PFSK-1 (cell line): ENCODE data around the gene KIF26B.

Source experiments
- FOXP2 ChIP-seq: optimal IDR thresholded peaks from 2 replicates; pipeline ENCODE3; 2011; ENCODE audit warnings: borderline replicate concordance, control low read depth, inconsistent platforms; ENCODE audit not compliant: insufficient read depth; ENCODE audit errors: extremely low read length, extremely low read depth
- POLR2AphosphoS5 ChIP-seq: IDR thresholded peaks from 2 replicates; pipeline ENCODE4 v1.6.1; 2012; ENCODE audit warnings: low read depth, mild to moderate bottlenecking, control low read depth, low read length, moderate library complexity
- TAF1 ChIP-seq: IDR thresholded peaks from 2 replicates; pipeline ENCODE4 v1.6.1; 2012; ENCODE audit warnings: low read length, control low read depth, borderline replicate concordance; ENCODE audit not compliant: insufficient read depth
- TF ChIP-seq, protein P1 (sequence below), 2 experiments: IDR thresholded peaks; 2 replicates each; pipeline versions ENCODE4 v1.6.1 to v1.8.0; 2011 to 2012; ENCODE audit warnings: low read depth in 2 of 2, low read length in 2 of 2, control low read depth in 1 of 2, inconsistent platforms in 1 of 2, mild to moderate bottlenecking in 1 of 2, moderate library complexity in 1 of 2; ENCODE audit not compliant: insufficient read depth in 1 of 2

DNA sequence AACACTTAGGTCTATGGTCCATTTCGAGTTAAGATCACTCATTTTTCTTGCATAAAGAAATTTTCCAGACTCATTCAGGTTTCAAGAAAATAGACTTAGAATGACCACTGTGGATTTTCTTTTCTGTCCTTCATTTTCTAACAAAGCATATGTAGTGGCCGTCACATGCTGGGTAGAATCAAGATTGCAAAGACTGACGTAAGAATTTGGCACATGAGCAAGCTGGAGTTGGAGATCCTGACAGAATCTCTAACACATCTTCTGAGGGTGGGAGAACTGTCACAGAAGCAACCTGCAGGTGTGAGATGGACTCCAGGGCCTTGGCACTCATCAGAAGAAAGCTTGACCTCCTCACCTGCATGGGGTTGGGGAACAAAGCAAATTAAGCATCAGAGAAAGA lies 28.6 kb downstream of the KIF26B start:
- TF ChIP-seq POLR2AphosphoS5 (no peak), FOXP2 (no peak), TAF1 (no peak)
- TF ChIP-seq, protein P1, sequence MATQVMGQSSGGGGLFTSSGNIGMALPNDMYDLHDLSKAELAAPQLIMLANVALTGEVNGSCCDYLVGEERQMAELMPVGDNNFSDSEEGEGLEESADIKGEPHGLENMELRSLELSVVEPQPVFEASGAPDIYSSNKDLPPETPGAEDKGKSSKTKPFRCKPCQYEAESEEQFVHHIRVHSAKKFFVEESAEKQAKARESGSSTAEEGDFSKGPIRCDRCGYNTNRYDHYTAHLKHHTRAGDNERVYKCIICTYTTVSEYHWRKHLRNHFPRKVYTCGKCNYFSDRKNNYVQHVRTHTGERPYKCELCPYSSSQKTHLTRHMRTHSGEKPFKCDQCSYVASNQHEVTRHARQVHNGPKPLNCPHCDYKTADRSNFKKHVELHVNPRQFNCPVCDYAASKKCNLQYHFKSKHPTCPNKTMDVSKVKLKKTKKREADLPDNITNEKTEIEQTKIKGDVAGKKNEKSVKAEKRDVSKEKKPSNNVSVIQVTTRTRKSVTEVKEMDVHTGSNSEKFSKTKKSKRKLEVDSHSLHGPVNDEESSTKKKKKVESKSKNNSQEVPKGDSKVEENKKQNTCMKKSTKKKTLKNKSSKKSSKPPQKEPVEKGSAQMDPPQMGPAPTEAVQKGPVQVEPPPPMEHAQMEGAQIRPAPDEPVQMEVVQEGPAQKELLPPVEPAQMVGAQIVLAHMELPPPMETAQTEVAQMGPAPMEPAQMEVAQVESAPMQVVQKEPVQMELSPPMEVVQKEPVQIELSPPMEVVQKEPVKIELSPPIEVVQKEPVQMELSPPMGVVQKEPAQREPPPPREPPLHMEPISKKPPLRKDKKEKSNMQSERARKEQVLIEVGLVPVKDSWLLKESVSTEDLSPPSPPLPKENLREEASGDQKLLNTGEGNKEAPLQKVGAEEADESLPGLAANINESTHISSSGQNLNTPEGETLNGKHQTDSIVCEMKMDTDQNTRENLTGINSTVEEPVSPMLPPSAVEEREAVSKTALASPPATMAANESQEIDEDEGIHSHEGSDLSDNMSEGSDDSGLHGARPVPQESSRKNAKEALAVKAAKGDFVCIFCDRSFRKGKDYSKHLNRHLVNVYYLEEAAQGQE (IDR thresholded peaks at IDR 0.05; ENCODE audit: insufficient read depth in 1 of 2, low read depth in 2 of 2, low read length in 2 of 2) = no peak
